DND-41 (cell line): Measurements from ENCODE around the gene FBXW8.

Experiments used
- CTCF ChIP-seq: IDR thresholded peaks from 2 replicates; pipeline ENCODE4 v1.5.1; 2012; ENCODE audit warnings: borderline replicate concordance, low read length, moderate library complexity, mild to moderate bottlenecking; ENCODE audit not compliant: poor library complexity, severe bottlenecking; ENCODE audit errors: extremely low read depth
- EZH2 ChIP-seq: IDR thresholded peaks from 3 replicates; pipeline ENCODE4 v1.6.1; 2012; ENCODE audit warnings: borderline replicate concordance, low read depth, mild to moderate bottlenecking, moderate library complexity, low read length, inconsistent platforms; ENCODE audit not compliant: severe bottlenecking

GRCh38 chr12:116861320-116861719, 49.4 kb upstream of the FBXW8 start:
- TF ChIP-seq CTCF (no peak), EZH2 (no peak)
